Measurements from ENCODE around the gene PATJ. TPM values are rescaled to one million over a fixed set of nuclear protein-coding genes. Genes with fewer than 3 reads are reported as not detected.

PATJ gene
- total and polyA plus RNA-seq, 2 of the 13 experiments (the other 11 are each of a cell fraction or from before 2014, with no cell fraction given): 6.2 to 16.8 TPM

DNA sequence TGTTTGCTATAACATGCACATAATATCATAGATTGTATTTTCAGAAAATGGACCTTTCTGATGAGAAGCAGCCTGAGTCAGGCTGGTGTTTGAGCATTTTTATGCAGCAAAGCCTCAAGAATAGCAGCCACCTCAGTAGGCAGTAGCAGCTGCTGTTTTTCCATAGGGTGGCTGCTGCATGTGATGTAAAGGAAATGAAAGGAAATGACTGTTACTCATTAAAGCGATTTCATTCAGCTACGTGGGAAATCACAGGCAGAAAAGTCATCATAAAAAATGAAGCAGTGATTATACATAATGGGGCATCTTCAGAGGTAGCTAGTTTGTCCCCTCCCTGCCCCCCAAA is 110.4 kb downstream of the PATJ start:
- in situ Hi-C loops (cut with HindIII; ENCODE audit: extremely low pct_ligation_motif_present, low pct_unique_long_range_greater_than_20kb) (loop anchor here (10.0 kb wide), 1 partner anchor 878 kb away; no protein-coding TSS in a partner anchor), intact Hi-C loops (cut with micrococcal nuclease; ENCODE audit: unreplicated experiment) (loop anchor here (1.0 to 10.0 kb wide), 3 partner anchors 305 to 880 kb away; no protein-coding TSS in a partner anchor)
- no peaks in the 10 kb centered on the region for H4K20me1 ChIP-seq (ENCODE audit: insufficient read depth, low read length)
- DNase-seq (ENCODE audit: low spot score) (no peak), FAIRE-seq (no peak), ATAC-seq (no peak)
- BruUV-seq (replicated peaks): no TSS peak
- H3K4me2 ChIP-seq (ENCODE audit: low read depth, low read length): no peak overlapping the region
- no peak overlapping the region for H3K27ac ChIP-seq (ENCODE audit: extremely low read length, insufficient read depth, low read length)
- H3K4me3 ChIP-seq (replicated peaks in 1 of 3; ENCODE audit: insufficient read depth in 1 of 3, low read depth in 2 of 3, low read length in 3 of 3): no peak overlapping the region
- TF ChIP-seq, protein P1, sequence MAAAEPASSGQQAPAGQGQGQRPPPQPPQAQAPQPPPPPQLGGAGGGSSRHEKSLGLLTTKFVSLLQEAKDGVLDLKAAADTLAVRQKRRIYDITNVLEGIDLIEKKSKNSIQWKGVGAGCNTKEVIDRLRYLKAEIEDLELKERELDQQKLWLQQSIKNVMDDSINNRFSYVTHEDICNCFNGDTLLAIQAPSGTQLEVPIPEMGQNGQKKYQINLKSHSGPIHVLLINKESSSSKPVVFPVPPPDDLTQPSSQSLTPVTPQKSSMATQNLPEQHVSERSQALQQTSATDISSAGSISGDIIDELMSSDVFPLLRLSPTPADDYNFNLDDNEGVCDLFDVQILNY (CRISPR knock-in tag; conservative IDR thresholded peaks at IDR 0.05): no peak
- TF ChIP-seq ZNF564 (CRISPR knock-in tag; IDR thresholded peaks at IDR 0.05): no peak
- no peak for TF ChIP-seq ETV6 (CRISPR knock-in tag; conservative IDR thresholded peaks at IDR 0.05)
- no peak for TF ChIP-seq HMG20B (CRISPR knock-in tag; conservative IDR thresholded peaks at IDR 0.05)
- TF ChIP-seq KDM1A (CRISPR knock-in tag; IDR thresholded peaks at IDR 0.05): no peak
- TF ChIP-seq, protein P2, sequence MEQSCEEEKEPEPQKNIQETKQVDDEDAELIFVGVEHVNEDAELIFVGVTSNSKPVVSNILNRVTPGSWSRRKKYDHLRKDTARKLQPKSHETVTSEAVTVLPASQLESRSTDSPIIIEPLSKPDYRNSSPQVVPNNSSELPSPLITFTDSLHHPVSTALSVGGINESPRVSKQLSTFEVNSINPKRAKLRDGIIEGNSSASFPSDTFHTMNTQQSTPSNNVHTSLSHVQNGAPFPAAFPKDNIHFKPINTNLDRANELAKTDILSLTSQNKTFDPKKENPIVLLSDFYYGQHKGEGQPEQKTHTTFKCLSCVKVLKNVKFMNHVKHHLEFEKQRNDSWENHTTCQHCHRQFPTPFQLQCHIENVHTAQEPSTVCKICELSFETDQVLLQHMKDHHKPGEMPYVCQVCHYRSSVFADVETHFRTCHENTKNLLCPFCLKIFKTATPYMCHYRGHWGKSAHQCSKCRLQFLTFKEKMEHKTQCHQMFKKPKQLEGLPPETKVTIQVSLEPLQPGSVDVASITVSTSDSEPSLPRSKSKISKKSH (CRISPR knock-in tag; IDR thresholded peaks at IDR 0.05; ENCODE audit: borderline replicate concordance): no peak
- no peak for TF ChIP-seq ZNF878 (CRISPR knock-in tag; IDR thresholded peaks at IDR 0.05)
- no peak for TF ChIP-seq POLR2G (IDR thresholded peaks at IDR 0.05; ENCODE audit: low read depth, low read length)
- TF ChIP-seq, protein P3, sequence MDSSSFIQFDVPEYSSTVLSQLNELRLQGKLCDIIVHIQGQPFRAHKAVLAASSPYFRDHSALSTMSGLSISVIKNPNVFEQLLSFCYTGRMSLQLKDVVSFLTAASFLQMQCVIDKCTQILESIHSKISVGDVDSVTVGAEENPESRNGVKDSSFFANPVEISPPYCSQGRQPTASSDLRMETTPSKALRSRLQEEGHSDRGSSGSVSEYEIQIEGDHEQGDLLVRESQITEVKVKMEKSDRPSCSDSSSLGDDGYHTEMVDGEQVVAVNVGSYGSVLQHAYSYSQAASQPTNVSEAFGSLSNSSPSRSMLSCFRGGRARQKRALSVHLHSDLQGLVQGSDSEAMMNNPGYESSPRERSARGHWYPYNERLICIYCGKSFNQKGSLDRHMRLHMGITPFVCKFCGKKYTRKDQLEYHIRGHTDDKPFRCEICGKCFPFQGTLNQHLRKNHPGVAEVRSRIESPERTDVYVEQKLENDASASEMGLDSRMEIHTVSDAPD (CRISPR knock-in tag; IDR thresholded peaks at IDR 0.05): no peak
- no peak for TF ChIP-seq ZKSCAN8 (CRISPR knock-in tag; IDR thresholded peaks at IDR 0.05; ENCODE audit: borderline replicate concordance)
- TF ChIP-seq, protein P4, sequence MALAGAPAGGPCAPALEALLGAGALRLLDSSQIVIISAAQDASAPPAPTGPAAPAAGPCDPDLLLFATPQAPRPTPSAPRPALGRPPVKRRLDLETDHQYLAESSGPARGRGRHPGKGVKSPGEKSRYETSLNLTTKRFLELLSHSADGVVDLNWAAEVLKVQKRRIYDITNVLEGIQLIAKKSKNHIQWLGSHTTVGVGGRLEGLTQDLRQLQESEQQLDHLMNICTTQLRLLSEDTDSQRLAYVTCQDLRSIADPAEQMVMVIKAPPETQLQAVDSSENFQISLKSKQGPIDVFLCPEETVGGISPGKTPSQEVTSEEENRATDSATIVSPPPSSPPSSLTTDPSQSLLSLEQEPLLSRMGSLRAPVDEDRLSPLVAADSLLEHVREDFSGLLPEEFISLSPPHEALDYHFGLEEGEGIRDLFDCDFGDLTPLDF (CRISPR knock-in tag; IDR thresholded peaks at IDR 0.05): no peak
- no peak for TF ChIP-seq NR2F2 (IDR thresholded peaks at IDR 0.05; ENCODE audit: borderline replicate concordance, low read depth)
- no peak for TF ChIP-seq PCBP1 (IDR thresholded peaks at IDR 0.05; ENCODE audit: borderline replicate concordance, low read depth, low read length)
- TF ChIP-seq HNRNPH1 (optimal IDR thresholded peaks at IDR 0.05; ENCODE audit: low read depth, low read length): no peak
- TF ChIP-seq POLR2AphosphoS5 (IDR thresholded peaks at IDR 0.05; ENCODE audit: low read depth, low read length): no peak
- no peaks in the 10 kb centered on the region for H3K27me3 ChIP-seq (ENCODE audit: control insufficient read depth in 1 of 2, insufficient read depth in 2 of 2, low read length in 2 of 2)
- ChIA-PET CTCF (ENCODE audit: low intra/inter-chr PET ratio, low total read pairs) (no interaction called here), POLR2A (no interaction called here)
- peaks cover 1 to 15% of the 10 kb centered on the region in 2 experiments; a peak in 2 of 5 replicates for H3K36me3 ChIP-seq (replicated peaks in 1 of 2; ENCODE audit: control insufficient read depth in 1 of 2, insufficient read depth in 2 of 2, low read length in 2 of 2)
- H3K9me3 ChIP-seq (ENCODE audit: low read length): no peaks in the 10 kb centered on the region
- no peak overlapping the region for H3K9ac ChIP-seq (ENCODE audit: insufficient read depth, low read depth, low read length)
- H2AFZ ChIP-seq (ENCODE audit: low read length): no peak overlapping the region
- H3K79me2 ChIP-seq (ENCODE audit: insufficient read depth, low read length): no peaks in the 10 kb centered on the region
- WGBS (ENCODE audit: low lambda C conversion rate): 95% methylated on average over 2 of the region's 2 CpGs
- no peaks in the 10 kb centered on the region for H3K4me1 ChIP-seq (ENCODE audit: insufficient read depth, low read length)
